MG63 (cell line): ENCODE results near the gene EPHB1. TPM values are rescaled to one million over a fixed set of nuclear protein-coding genes. Genes with fewer than 3 reads are reported as not detected.

Experiments
- DNase-seq: peaks from one replicate; pipeline ENCODE4 v3.0.0-alpha.2; 2020
- H3K27me3 ChIP-seq: fragments of 250-450 bp; sonication (Bioruptor Pico); 2 replicates; pipeline ENCODE4 v1.5.1; 2020; ENCODE audit warnings: mild to moderate bottlenecking, moderate library complexity
- H3K36me3 ChIP-seq: fragments of 250-450 bp; sonication (Bioruptor Pico); 2 replicates; pipeline ENCODE4 v1.5.1; 2020; ENCODE audit warnings: mild to moderate bottlenecking, moderate library complexity
- H3K4me3 ChIP-seq: fragments of 250-450 bp; sonication (Bioruptor Pico); 2 replicates; pipeline ENCODE4 v1.5.1; 2020; ENCODE audit warnings: mild to moderate bottlenecking, moderate library complexity
- H3K9me3 ChIP-seq: fragments of 250-450 bp; sonication (Bioruptor Pico); 2 replicates; pipeline ENCODE4 v1.5.1; 2020; ENCODE audit warnings: mild to moderate bottlenecking, moderate library complexity
- total RNA-seq: library from RNA; depleted of rRNA; stranded (reverse); fragments of >200 nt; shearing (Covaris generic); gene quantifications from 2 replicates; pipeline ENCODE4 v1.2.3, GENCODE V29; 2014; ENCODE audit warnings: low replicate concordance

Gene EPHB1
- total RNA-seq, 1 experiment from 2014 or later, result not detected

GRCh38 chr3:134852132-134852531, 57.1 kb downstream of the EPHB1 start:
- no peak for DNase-seq
- Histone ChIP-seq H3K9me3 (no peaks in the 10 kb centered on the region), H3K4me3 (no peak overlapping the region), H3K27me3 (no peaks in the 10 kb centered on the region; the same call in 1 of the 2 replicates), H3K36me3 (no peaks in the 10 kb centered on the region)

DNA sequence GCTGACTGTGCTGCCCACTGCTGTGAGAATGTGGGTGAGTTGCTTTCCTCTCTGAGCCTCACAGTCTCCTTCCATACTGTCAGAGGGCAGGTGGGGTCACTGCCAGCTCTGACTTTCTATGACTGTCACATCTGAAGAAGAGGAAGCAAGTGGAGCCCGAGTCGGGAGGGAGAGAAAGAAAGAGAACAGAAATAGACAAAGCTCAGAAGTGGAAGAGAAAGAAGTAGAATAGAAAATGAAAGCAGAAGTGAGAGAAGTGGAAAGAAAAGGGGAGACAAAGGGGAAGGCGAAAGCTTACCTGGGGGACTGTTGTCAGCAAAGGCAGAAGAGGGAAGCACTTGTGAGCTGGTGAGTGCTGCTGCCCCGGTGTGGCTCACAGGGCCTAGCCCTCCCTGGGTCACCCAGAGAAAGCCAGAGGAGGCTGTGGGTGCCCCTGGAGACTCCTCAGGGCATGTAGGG, 57.9 kb downstream of the EPHB1 start:
- Histone ChIP-seq H3K9me3 (no peaks in the 10 kb centered on the region), H3K4me3 (no peak overlapping the region), H3K36me3 (no peaks in the 10 kb centered on the region), H3K27me3 (no peaks in the 10 kb centered on the region; the same call in 1 of the 2 replicates)
- DNase-seq, result no peak

- DNase-seq, result no peak
- Histone ChIP-seq H3K27me3 (peaks cover 4% of the 10 kb centered on the region), H3K9me3 (no peaks in the 10 kb centered on the region), H3K4me3 (no peak overlapping the region), H3K36me3 (no peaks in the 10 kb centered on the region)
Measured at GRCh38 chr3:134854254-134854653, 59.2 kb downstream of the EPHB1 start.

DNA sequence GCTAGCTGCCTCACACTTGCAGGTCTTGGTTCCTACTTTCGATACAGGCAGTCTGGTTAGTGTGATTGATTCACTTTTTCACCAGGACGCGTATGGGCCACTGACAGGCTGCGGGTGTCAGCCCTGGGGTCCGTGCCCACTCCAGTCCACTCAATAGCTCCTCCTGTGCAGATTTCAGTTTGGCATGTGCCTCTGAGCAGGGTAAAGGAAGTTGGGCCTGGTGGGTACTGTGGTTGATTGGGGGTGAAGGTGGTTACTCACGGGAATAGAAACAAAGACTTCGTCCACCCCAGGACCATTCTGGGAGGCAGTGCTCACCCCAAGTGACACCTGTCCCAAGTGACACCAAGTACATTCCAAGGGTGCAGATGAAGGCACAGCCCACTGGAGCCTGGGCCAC, 62.3 kb downstream of the EPHB1 start:
- Histone ChIP-seq H3K4me3 (no peak overlapping the region), H3K36me3 (no peaks in the 10 kb centered on the region), H3K27me3 (peaks cover 4% of the 10 kb centered on the region), H3K9me3 (no peaks in the 10 kb centered on the region)
- no peak for DNase-seq

- H3K36me3 ChIP-seq, result no peaks in the 10 kb centered on the region
Measured at GRCh38 chr3:134857776-134858362, 62.8 kb downstream of the EPHB1 start.

DNA sequence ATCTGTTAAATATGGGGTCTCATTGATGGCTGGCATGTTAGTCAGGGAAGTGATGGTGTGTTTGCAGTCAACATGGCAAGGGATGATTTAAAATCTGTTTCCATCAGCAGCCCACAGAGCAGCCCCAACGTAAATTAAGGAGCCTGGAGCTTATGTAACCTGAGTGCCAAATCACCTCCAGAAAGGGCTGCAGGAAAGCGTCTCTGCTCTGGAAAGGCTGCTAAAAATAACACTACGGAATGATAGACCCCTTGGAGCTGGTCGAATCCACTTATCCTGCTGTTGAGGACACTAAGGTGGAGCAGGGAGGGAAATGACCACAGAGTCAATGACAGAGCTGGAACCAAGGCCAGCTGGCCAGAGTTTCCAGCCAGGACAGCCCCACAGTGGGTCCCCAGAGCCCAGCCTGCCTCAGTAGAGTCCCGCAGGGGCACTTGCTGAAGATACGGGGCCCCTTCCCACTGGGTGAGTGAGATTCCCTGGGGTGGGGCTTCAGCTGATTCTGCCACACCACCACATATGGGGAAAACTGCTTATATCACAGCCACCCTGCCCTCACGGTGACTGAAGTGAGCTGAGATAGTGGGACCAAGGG, 63.5 kb downstream of the EPHB1 start:
- no peak overlapping the region for H3K4me3 ChIP-seq
- peaks cover 4% of the 10 kb centered on the region for H3K27me3 ChIP-seq
- no peaks in the 10 kb centered on the region for H3K36me3 ChIP-seq
- no peak for DNase-seq
- H3K9me3 ChIP-seq, result no peaks in the 10 kb centered on the region

More at GRCh38 chr3:134857776-134858362, 62.8 kb downstream of the EPHB1 start:
- Histone ChIP-seq H3K4me3 (no peak overlapping the region), H3K27me3 (peaks cover 4% of the 10 kb centered on the region), H3K9me3 (no peaks in the 10 kb centered on the region)
- no peak for DNase-seq

DNA sequence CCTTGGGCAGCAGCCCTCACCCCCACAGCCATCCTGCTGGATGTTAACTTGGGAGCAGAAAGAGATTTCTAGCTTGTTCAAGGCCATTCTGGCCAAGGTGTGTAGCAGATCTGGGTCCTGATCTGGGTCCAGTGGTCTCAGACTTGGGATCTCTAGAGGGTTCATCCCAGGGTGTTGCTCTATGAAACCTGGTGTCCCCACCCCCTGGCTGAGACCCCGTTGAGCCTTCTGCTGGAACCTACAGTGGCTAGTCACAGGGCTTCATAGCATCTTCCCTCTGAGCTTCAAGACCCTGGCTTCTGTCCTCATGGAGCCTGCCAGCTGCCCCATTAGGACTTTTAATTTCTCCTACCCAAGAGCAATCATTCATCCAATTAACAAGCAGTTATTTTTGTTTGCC, 64.3 kb downstream of the EPHB1 start:
- no peaks in the 10 kb centered on the region for H3K9me3 ChIP-seq
- H3K27me3 ChIP-seq, result peaks cover 4% of the 10 kb centered on the region
- DNase-seq, result no peak
- H3K4me3 ChIP-seq, result no peak overlapping the region
- H3K36me3 ChIP-seq, result no peaks in the 10 kb centered on the region

DNA sequence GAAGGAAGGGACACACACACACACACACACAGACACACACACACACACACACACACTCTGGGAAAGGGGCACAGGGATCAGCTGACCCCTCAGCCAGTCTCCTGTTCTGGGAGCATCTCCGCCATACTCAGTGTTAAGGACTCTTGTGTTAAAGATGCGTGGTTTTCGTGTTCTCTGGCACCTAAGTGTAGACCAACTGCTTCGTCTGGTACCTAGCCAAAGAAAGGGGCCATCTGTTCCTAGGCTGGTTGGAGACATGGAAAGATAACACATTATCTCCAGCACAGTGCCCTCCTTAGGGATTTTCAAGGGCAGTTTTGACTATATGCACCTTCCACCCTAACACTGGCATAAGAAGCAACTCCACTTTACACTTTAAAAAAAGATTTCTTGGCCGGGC, 65.1 kb downstream of the EPHB1 start:
- H3K9me3 ChIP-seq, result no peaks in the 10 kb centered on the region
- H3K36me3 ChIP-seq, result no peaks in the 10 kb centered on the region
- H3K27me3 ChIP-seq, result peaks cover 4% of the 10 kb centered on the region
- no peak for DNase-seq
- H3K4me3 ChIP-seq, result no peak overlapping the region

- no peak for DNase-seq
- 0 out of 2 replicates have a peak, but pooled peaks cover 2% of the 10 kb centered on the region for H3K27me3 ChIP-seq
- H3K36me3 ChIP-seq, result no peaks in the 10 kb centered on the region
- no peaks in the 10 kb centered on the region for H3K9me3 ChIP-seq
- H3K4me3 ChIP-seq, result no peak overlapping the region
Measured at GRCh38 chr3:134863915-134864314, 68.9 kb downstream of the EPHB1 start.

DNA sequence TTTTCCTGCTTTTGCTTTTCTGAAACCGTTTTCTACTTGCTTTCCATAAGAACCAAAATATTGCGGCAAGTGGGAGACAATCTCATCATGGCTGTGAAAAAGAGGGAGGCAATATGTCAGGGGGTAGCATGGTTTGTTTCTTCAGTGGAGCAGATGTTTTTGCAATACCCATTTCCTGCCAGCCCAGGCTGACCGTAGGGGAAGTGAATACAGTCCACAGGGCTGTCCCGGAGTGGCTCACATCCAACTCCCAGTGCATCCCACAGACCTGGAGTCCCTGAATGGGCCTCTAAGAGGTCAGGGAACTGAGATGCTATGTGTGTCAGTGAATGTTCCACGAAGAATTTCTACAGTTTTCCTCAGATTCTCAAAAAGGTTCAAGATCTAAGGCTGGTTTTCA, 69.6 kb downstream of the EPHB1 start:
- no peak overlapping the region for H3K4me3 ChIP-seq
- no peak for DNase-seq
- H3K36me3 ChIP-seq, result no peaks in the 10 kb centered on the region
- H3K9me3 ChIP-seq, result no peaks in the 10 kb centered on the region
- no peaks in the 10 kb centered on the region for H3K27me3 ChIP-seq

GRCh38 chr3:134867277-134867676, 72.2 kb downstream of the EPHB1 start:
- H3K27me3 ChIP-seq, result peaks cover 3% of the 10 kb centered on the region; the same call in 1 of the 2 replicates
- no peak for DNase-seq
- H3K9me3 ChIP-seq, result no peaks in the 10 kb centered on the region
- H3K4me3 ChIP-seq, result no peak overlapping the region
- H3K36me3 ChIP-seq, result no peaks in the 10 kb centered on the region

GRCh38 chr3:134869153-134869726, 74.2 kb downstream of the EPHB1 start:
- no peak overlapping the region for H3K4me3 ChIP-seq
- H3K27me3 ChIP-seq, result peaks cover 3% of the 10 kb centered on the region; the same call in 1 of the 2 replicates
- DNase-seq, result no peak
- H3K36me3 ChIP-seq, result no peaks in the 10 kb centered on the region
- H3K9me3 ChIP-seq, result no peaks in the 10 kb centered on the region

- H3K27me3 ChIP-seq, result peaks cover 3% of the 10 kb centered on the region; the same call in 1 of the 2 replicates
- no peak overlapping the region for H3K4me3 ChIP-seq
- DNase-seq, result no peak
- H3K9me3 ChIP-seq, result no peaks in the 10 kb centered on the region
- H3K36me3 ChIP-seq, result no peaks in the 10 kb centered on the region
Measured at GRCh38 chr3:134871818-134872217, 76.8 kb downstream of the EPHB1 start.

DNA sequence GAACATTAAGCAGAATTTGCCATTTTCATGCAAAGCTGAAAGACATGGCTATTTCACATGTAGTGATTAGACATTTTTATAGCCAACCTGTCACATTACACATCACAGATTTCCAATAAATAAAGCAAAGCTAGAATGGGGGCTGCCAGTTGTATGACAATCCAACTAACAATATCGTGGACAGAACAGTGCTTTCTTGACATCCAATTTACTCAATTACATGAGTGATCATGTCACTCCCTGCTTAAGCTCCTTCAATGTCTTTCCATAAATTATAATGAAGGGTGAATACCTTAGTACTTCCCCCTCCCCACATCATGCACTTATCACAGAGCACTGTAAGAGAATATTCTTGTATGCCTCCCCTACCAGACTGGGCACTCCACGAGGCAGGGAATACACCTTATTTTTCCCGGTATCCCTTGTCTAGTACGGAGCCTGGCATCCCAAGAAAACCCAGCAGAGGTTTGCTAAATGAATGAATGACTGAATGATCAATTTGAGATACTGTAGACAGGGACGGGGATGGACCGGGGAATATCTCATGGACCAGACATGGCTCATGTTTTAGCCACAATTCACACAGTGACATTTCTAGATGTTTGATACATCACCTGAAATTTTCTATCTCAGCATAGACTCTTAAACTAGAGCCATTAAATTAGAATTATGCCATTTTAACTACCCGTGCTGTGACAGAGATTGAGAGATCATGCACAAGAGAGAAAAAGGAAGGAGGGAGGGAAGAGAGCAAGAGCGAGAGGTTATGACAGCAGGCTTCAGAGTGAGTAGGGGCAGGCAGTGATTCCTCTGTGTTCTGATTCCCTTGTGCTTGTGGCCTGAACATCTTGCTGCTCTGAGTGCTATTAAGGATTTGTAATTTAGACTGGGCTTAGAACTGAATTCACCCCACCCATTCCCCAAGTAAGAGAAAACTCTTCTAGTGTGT, 77.7 kb downstream of the EPHB1 start:
- no peaks in the 10 kb centered on the region for H3K36me3 ChIP-seq
- DNase-seq, result no peak
- no peak overlapping the region for H3K4me3 ChIP-seq
- H3K27me3 ChIP-seq, result peaks cover 3% of the 10 kb centered on the region; the same call in 1 of the 2 replicates
- H3K9me3 ChIP-seq, result no peaks in the 10 kb centered on the region

GRCh38 chr3:134873789-134874188, 78.7 kb downstream of the EPHB1 start:
- Histone ChIP-seq H3K4me3 (no peak overlapping the region), H3K36me3 (no peaks in the 10 kb centered on the region), H3K9me3 (no peaks in the 10 kb centered on the region), H3K27me3 (peaks cover 3% of the 10 kb centered on the region; the same call in 1 of the 2 replicates)
- DNase-seq, result no peak

DNA sequence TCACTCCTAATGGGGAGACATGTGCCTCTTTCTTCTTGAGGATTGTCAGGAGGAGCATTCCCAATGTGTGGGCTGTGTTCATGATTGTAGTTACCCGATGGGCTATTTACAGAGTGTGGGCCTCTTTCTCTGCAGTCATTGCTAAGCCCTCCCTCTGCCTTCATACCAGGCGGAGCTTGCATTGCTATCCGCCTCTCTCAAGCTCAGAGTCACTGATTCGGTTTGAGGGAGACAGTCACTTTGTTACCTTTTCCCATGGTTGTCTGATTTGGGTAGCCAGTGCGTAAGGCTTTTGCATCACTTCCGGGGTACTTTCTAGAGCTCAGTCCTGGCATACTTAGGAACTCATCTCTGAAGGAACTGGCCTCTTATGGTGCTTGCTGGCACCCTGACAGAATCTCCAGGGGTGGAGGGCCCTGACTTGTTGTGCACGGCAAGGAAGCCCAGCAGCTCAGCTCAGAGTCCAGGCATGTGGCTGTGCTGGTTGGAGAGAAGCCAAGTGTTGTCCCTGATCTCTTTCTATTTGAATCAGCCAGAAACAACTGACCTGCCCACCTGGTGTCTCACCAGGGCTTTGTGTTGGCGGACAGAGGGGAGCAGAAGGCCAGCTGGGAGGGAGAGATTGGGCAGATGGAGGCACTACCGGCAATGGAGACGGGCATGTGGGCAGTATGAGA, 79.8 kb downstream of the EPHB1 start:
- Histone ChIP-seq H3K36me3 (no peaks in the 10 kb centered on the region), H3K27me3 (peaks cover 3% of the 10 kb centered on the region; the same call in 1 of the 2 replicates), H3K9me3 (no peaks in the 10 kb centered on the region), H3K4me3 (no peak overlapping the region)
- no peak for DNase-seq
